SK-N-SH (cell line): Measurements from ENCODE around the gene KLF15. TPM values are rescaled to one million over a fixed set of nuclear protein-coding genes. Genes with fewer than 3 reads are reported as not detected.

ENCODE experiments used
- CTCF ChIA-PET: fragments of 300-600, 350-600 bp; formaldehyde crosslinking; extraction: SDS; loops from one replicate; lab custom pipeline; 2021; lab: Yijun Ruan, JAX
- POLR2A ChIA-PET: fragments of 350-600 bp; sonication (Branson Sonifier 250); formaldehyde crosslinking; extraction: SDS; loops from one replicate; lab custom pipeline; 2020; ENCODE audit warnings: antibody characterized with exemption, inconsistent platforms; lab: Yijun Ruan, JAX
- DNase-seq: peaks from one replicate; pipeline ENCODE4 v3.0.0; 2012
- H2AFZ ChIP-seq: fragments of 200-600 bp; sonication (generic); 2 replicates; pipeline ENCODE4 v1.8.1; 2016; ENCODE audit warnings: antibody characterized with exemption, mild to moderate bottlenecking, low read depth
- H3F3A ChIP-seq: fragments of 200-600 bp; sonication (generic); replicated peaks from 2 replicates; pipeline ENCODE3; 2016; ENCODE audit warnings: antibody characterized with exemption, mild to moderate bottlenecking; ENCODE audit not compliant: insufficient read depth
- H3K27ac ChIP-seq, 2 experiments: fragments of 200-500 bp in 1 of 2; fragments of 200-600 bp in 1 of 2; sonication (Bioruptor generic) in 1 of 2; sonication (generic), shearing (Covaris generic) in 1 of 2; 2 replicates each; pipeline versions ENCODE4 v1.5.1 to v1.6.1; 2014 to 2016; ENCODE audit warnings: low read depth in 2 of 2, inconsistent platforms in 1 of 2, low read length in 1 of 2, mild to moderate bottlenecking in 1 of 2, mixed read lengths in 1 of 2
- H3K27me3 ChIP-seq: fragments of 200-600 bp; sonication (generic), shearing (Covaris generic); 2 replicates; pipeline ENCODE4 v1.6.1; 2016; ENCODE audit warnings: mixed run types; ENCODE audit not compliant: insufficient read depth
- H3K36me3 ChIP-seq, 2 experiments: fragments of 200-500 bp in 1 of 2; fragments of 200-600 bp in 1 of 2; sonication (Bioruptor generic) in 1 of 2; sonication (generic) in 1 of 2; replicated peaks in 1 of 2; 2 replicates each; pipeline versions ENCODE3 to v1.5.1; 2014 to 2016; ENCODE audit warnings: low read length in 1 of 2, mild to moderate bottlenecking in 1 of 2; ENCODE audit not compliant: insufficient read depth in 2 of 2, control insufficient read depth in 1 of 2
- H3K4me1 ChIP-seq, 2 experiments: fragments of 200-500 bp in 1 of 2; fragments of 200-600 bp in 1 of 2; sonication (Bioruptor generic) in 1 of 2; sonication (generic), shearing (Covaris generic) in 1 of 2; 2 replicates each; pipeline versions ENCODE4 v1.5.1 to v1.6.1; 2014 to 2016; ENCODE audit warnings: low read depth in 1 of 2, low read length in 1 of 2, mixed run types in 1 of 2; ENCODE audit not compliant: insufficient read depth in 2 of 2, control insufficient read depth in 1 of 2
- H3K4me2 ChIP-seq: fragments of 200-600 bp; sonication (generic), shearing (Covaris generic); 2 replicates; pipeline ENCODE4 v1.6.1; 2017; ENCODE audit warnings: mixed run types
- H3K4me3 ChIP-seq, 2 experiments: fragments of 200-500 bp in 1 of 2; fragments of 200-600 bp in 1 of 2; sonication (Bioruptor generic) in 1 of 2; sonication (generic), shearing (Covaris generic) in 1 of 2; 2 replicates each; pipeline versions ENCODE4 v1.5.1 to v1.8.1; 2014 to 2016; ENCODE audit warnings: low read depth in 2 of 2, inconsistent platforms in 1 of 2, low read length in 1 of 2, mild to moderate bottlenecking in 1 of 2, mixed read lengths in 1 of 2, moderate library complexity in 1 of 2
- H3K79me2 ChIP-seq: fragments of 200-600 bp; sonication (generic); 2 replicates; pipeline ENCODE4 v1.8.1; 2017; ENCODE audit warnings: mild to moderate bottlenecking; ENCODE audit not compliant: insufficient read depth
- H3K9ac ChIP-seq: fragments of 200-600 bp; sonication (generic); 2 replicates; pipeline ENCODE4 v1.6.1; 2017; ENCODE audit warnings: mixed run types
- H3K9me2 ChIP-seq: fragments of 200-600 bp; sonication (generic); 2 replicates; pipeline ENCODE4 v1.6.1; 2017; ENCODE audit warnings: mixed run types
- H3K9me3 ChIP-seq: fragments of 200-600 bp; sonication (generic); 2 replicates; pipeline ENCODE4 v1.6.1; 2017; ENCODE audit warnings: mixed run types, mild to moderate bottlenecking, moderate library complexity
- H4K20me1 ChIP-seq: fragments of 200-600 bp; sonication (generic); 2 replicates; pipeline ENCODE4 v1.6.1; 2017; ENCODE audit warnings: mild to moderate bottlenecking, mixed run types; ENCODE audit not compliant: insufficient read depth
- CTCF ChIP-seq: fragments of 200-600 bp; sonication (generic); IDR thresholded peaks from 2 replicates; pipeline ENCODE4 v1.6.1; 2017; ENCODE audit warnings: antibody characterized with exemption, mild to moderate bottlenecking, moderate library complexity
- ELF1 ChIP-seq: IDR thresholded peaks from 2 replicates; pipeline ENCODE4 v1.4.0; 2012
- EZH2phosphoT487 ChIP-seq: fragments of 200-600 bp; sonication (generic); IDR thresholded peaks from 2 replicates; pipeline ENCODE4 v1.6.1; 2017; ENCODE audit warnings: low read depth, mixed run types, mild to moderate bottlenecking, antibody characterized with exemption, moderate library complexity, borderline replicate concordance
- FOXJ3 ChIP-seq: sonication (generic); formaldehyde crosslinking; IDR thresholded peaks from 2 replicates; pipeline ENCODE4 v1.5.1; 2020; ENCODE audit warnings: mild to moderate bottlenecking, missing genetic modification reagents
- GABPA ChIP-seq: IDR thresholded peaks from 2 replicates; pipeline ENCODE4 v1.4.0; 2012; ENCODE audit warnings: low read depth, mild to moderate bottlenecking
- IRF3 ChIP-seq: fragments of 150-350 bp; IDR thresholded peaks from 2 replicates; pipeline ENCODE4 v1.6.1; 2016; ENCODE audit warnings: mild to moderate bottlenecking, low read depth, low read length
- JUND ChIP-seq: IDR thresholded peaks from 2 replicates; pipeline ENCODE4 v1.4.0; 2012
- MEF2A ChIP-seq: IDR thresholded peaks from 2 replicates; pipeline ENCODE4 v1.4.0; 2012; ENCODE audit warnings: low read depth, borderline replicate concordance
- MXI1 ChIP-seq: IDR thresholded peaks from 2 replicates; pipeline ENCODE4 v1.6.1; 2012; ENCODE audit warnings: mild to moderate bottlenecking, low read depth, low read length, improper control_type of control experiment
- NFIC ChIP-seq: IDR thresholded peaks from 2 replicates; pipeline ENCODE4 v1.4.0; 2012; ENCODE audit warnings: borderline replicate concordance
- PBX3 ChIP-seq: IDR thresholded peaks from 2 replicates; pipeline ENCODE4; 2012
- RCOR1 ChIP-seq: fragments of 150-350 bp; IDR thresholded peaks from 2 replicates; pipeline ENCODE4 v1.6.1; 2017; ENCODE audit warnings: antibody characterized with exemption, low read length
- SMC3 ChIP-seq: IDR thresholded peaks from 2 replicates; pipeline ENCODE4 v1.6.1; 2012; ENCODE audit warnings: low read depth, low read length, improper control_type of control experiment
- TAF1 ChIP-seq: IDR thresholded peaks from 2 replicates; pipeline ENCODE4 v1.6.1; 2012; ENCODE audit warnings: low read depth, mild to moderate bottlenecking, low read length, moderate library complexity, borderline replicate concordance
- ZBTB33 ChIP-seq: IDR thresholded peaks from 2 replicates; pipeline ENCODE4 v1.4.0; 2012; ENCODE audit warnings: low read depth, borderline replicate concordance
- WGBS: methylation state at CpG from one replicate; pipeline ENCODE4 v1.1.6; 2017; ENCODE audit warnings: low lambda C conversion rate; 5-methylcytosine and 5-hydroxymethylcytosine counted together
- polyA plus RNA-seq, 3 experiments: library from polyadenylated mRNA; depleted of rRNA; stranded (reverse); fragments of >200 nt; gene quantifications; 2 replicates each; pipeline ENCODE4 v1.2.3, GENCODE V29; 2012

KLF15 gene
- polyA plus RNA-seq, 1 of the 3 experiments (the other 2 are of a cell fraction): 0.28 TPM

- H3K9me2 ChIP-seq: no peaks in the 10 kb centered on the region
- TF ChIP-seq PBX3 (no peak), FOXJ3 (CRISPR knock-in tag) (no peak), ELF1 (no peak), SMC3 (no peak), GABPA (no peak), JUND (no peak), TAF1 (no peak), RCOR1 (no peak), IRF3 (no peak), EZH2phosphoT487 (no peak), CTCF (no peak), MEF2A (no peak), NFIC (no peak), MXI1 (no peak), ZBTB33 (no peak)
- H3K27me3 ChIP-seq: no peaks in the 10 kb centered on the region
- H3K4me1 ChIP-seq: peaks cover 0 to 4% of the 10 kb centered on the region in 2 experiments; a peak in 1 of 4 replicates
- no peaks in the 10 kb centered on the region for H3K79me2 ChIP-seq
- H2AFZ ChIP-seq: no peak overlapping the region
- H3K27ac ChIP-seq: no peak overlapping the region
- H4K20me1 ChIP-seq: no peaks in the 10 kb centered on the region
- no peak overlapping the region for H3K4me3 ChIP-seq
- no peak overlapping the region for H3K9ac ChIP-seq
- CTCF ChIA-PET: interaction anchor here (1.0 to 5.3 kb wide), 3 partner anchors 7 to 247 kb away, joined by 3 to 30 read pairs (median 3); no protein-coding TSS in a partner anchor
- H3K36me3 ChIP-seq: no peaks in the 10 kb centered on the region
- no peaks in the 10 kb centered on the region for H3F3A ChIP-seq
- no peaks in the 10 kb centered on the region for H3K9me3 ChIP-seq
- no peak for DNase-seq
- POLR2A ChIA-PET: no interaction called here
- WGBS: no CpG with 5 or more reads among the region's 2 CpGs
- H3K4me2 ChIP-seq: no peak overlapping the region
Measured at GRCh38 chr3:126381966-126382365, 24.8 kb upstream of the KLF15 start.
